ENCODE results near the gene HTD2. TPM values are rescaled to one million over a fixed set of nuclear protein-coding genes. Genes with fewer than 3 reads are reported as not detected.

The HTD2 gene
- total and polyA plus RNA-seq, 9 of the 15 experiments (the other 6 are each of a cell fraction or from before 2014, with no cell fraction given) = 1.8 to 22.8 (median 9.6) TPM

DNA sequence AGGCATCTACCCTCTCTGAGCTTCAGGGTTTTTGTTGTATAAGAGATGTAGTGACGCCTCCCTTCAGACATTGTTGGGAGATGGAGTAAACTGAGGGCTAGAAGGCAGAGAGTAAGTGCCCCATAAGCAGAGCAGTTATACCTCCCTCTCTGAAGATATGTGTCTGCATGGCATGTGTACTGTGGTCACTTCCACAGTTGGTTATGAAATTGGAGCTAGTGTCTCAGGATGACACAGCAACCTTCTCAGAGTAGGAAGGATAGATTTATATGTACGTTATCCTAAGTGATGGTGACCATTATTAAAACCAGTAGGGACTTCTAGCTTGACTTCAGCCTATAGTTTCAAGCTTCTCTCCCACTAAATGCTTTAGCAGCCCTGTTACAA is 44.3 kb downstream of the HTD2 start (continued):
- TF ChIP-seq, protein P1, sequence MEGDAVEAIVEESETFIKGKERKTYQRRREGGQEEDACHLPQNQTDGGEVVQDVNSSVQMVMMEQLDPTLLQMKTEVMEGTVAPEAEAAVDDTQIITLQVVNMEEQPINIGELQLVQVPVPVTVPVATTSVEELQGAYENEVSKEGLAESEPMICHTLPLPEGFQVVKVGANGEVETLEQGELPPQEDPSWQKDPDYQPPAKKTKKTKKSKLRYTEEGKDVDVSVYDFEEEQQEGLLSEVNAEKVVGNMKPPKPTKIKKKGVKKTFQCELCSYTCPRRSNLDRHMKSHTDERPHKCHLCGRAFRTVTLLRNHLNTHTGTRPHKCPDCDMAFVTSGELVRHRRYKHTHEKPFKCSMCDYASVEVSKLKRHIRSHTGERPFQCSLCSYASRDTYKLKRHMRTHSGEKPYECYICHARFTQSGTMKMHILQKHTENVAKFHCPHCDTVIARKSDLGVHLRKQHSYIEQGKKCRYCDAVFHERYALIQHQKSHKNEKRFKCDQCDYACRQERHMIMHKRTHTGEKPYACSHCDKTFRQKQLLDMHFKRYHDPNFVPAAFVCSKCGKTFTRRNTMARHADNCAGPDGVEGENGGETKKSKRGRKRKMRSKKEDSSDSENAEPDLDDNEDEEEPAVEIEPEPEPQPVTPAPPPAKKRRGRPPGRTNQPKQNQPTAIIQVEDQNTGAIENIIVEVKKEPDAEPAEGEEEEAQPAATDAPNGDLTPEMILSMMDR (IDR thresholded peaks at IDR 0.05 in 2 of 3, conservative IDR thresholded peaks at IDR 0.05 in 1 of 3; ENCODE audit: insufficient read depth in 2 of 3, low read depth in 1 of 3, low read length in 3 of 3) = no peak
- TF ChIP-seq CHD1 (IDR thresholded peaks at IDR 0.05; ENCODE audit: low read length) = no peak
- no peak for TF ChIP-seq SREBF2 (CRISPR knock-in tag; IDR thresholded peaks at IDR 0.05)
- TF ChIP-seq, protein P2, sequence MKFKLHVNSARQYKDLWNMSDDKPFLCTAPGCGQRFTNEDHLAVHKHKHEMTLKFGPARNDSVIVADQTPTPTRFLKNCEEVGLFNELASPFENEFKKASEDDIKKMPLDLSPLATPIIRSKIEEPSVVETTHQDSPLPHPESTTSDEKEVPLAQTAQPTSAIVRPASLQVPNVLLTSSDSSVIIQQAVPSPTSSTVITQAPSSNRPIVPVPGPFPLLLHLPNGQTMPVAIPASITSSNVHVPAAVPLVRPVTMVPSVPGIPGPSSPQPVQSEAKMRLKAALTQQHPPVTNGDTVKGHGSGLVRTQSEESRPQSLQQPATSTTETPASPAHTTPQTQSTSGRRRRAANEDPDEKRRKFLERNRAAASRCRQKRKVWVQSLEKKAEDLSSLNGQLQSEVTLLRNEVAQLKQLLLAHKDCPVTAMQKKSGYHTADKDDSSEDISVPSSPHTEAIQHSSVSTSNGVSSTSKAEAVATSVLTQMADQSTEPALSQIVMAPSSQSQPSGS (CRISPR knock-in tag; IDR thresholded peaks at IDR 0.05) = no peak
- TF ChIP-seq SMAD1 (IDR thresholded peaks at IDR 0.05; ENCODE audit: low read depth, low read length, partially characterized antibody) = no peak
- TF ChIP-seq ZNF79 (CRISPR knock-in tag; IDR thresholded peaks at IDR 0.05; ENCODE audit: low read depth) = no peak
- no peak for TF ChIP-seq NFIX (CRISPR knock-in tag; IDR thresholded peaks at IDR 0.05; ENCODE audit: low read depth)
- TF ChIP-seq ZNF584 (CRISPR knock-in tag; IDR thresholded peaks at IDR 0.05; ENCODE audit: low read depth) = no peak
- 0 out of 2 replicates have a peak, but pooled peaks have one; percentile 40 for TF ChIP-seq DPF2 (IDR thresholded peaks at IDR 0.05)
- TF ChIP-seq NCOA1 (IDR thresholded peaks at IDR 0.05; ENCODE audit: low read depth) = no peak
- TF ChIP-seq, protein P3, sequence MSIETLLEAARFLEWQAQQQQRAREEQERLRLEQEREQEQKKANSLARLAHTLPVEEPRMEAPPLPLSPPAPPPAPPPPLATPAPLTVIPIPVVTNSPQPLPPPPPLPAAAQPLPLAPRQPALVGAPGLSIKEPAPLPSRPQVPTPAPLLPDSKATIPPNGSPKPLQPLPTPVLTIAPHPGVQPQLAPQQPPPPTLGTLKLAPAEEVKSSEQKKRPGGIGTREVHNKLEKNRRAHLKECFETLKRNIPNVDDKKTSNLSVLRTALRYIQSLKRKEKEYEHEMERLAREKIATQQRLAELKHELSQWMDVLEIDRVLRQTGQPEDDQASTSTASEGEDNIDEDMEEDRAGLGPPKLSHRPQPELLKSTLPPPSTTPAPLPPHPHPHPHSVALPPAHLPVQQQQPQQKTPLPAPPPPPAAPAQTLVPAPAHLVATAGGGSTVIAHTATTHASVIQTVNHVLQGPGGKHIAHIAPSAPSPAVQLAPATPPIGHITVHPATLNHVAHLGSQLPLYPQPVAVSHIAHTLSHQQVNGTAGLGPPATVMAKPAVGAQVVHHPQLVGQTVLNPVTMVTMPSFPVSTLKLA (conservative IDR thresholded peaks at IDR 0.05) = no peak
- TF ChIP-seq, protein P4, sequence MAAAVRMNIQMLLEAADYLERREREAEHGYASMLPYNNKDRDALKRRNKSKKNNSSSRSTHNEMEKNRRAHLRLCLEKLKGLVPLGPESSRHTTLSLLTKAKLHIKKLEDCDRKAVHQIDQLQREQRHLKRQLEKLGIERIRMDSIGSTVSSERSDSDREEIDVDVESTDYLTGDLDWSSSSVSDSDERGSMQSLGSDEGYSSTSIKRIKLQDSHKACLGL (CRISPR knock-in tag; IDR thresholded peaks at IDR 0.05; ENCODE audit: borderline replicate concordance, poor library complexity, severe bottlenecking) = no peak
- no peak for TF ChIP-seq PHF20 (IDR thresholded peaks at IDR 0.05; ENCODE audit: partially characterized antibody)
- no peak for TF ChIP-seq ZSCAN32 (CRISPR knock-in tag; IDR thresholded peaks at IDR 0.05)
- TF ChIP-seq CBX2 (IDR thresholded peaks at IDR 0.05; ENCODE audit: insufficient read depth, low read length, poor library complexity, severe bottlenecking) = no peak
- no peak for TF ChIP-seq ZNF253 (CRISPR knock-in tag; conservative IDR thresholded peaks at IDR 0.05)
- TF ChIP-seq ZNF217 (CRISPR knock-in tag; IDR thresholded peaks at IDR 0.05) = no peak
- TF ChIP-seq CREBBP (IDR thresholded peaks at IDR 0.05; ENCODE audit: low read depth, low read length) = no peak
- TF ChIP-seq MAFF (IDR thresholded peaks at IDR 0.05; ENCODE audit: low read length) = peak; percentile 60; the same call in 1 of the 2 replicates
- TF ChIP-seq SIN3A (IDR thresholded peaks at IDR 0.05; ENCODE audit: borderline replicate concordance in 2 of 2, control insufficient read depth in 1 of 2, low read depth in 2 of 2, low read length in 2 of 2) = no peak
- no peak for TF ChIP-seq GTF2A2 (tag; IDR thresholded peaks at IDR 0.05)
- TF ChIP-seq ARID2 (IDR thresholded peaks at IDR 0.05) = no peak
- TF ChIP-seq NEUROD1 (IDR thresholded peaks at IDR 0.05; ENCODE audit: borderline replicate concordance, low read depth, low read length, partially characterized antibody) = no peak
- TF ChIP-seq ZNF316 (IDR thresholded peaks at IDR 0.05) = peak; percentile 80

All from K562 (cell line).